GM23338 (cell line): Measurements from ENCODE around the gene RPL7A. TPM values are rescaled to one million over a fixed set of nuclear protein-coding genes. Genes with fewer than 3 reads are reported as not detected.

Experiments used
- ATAC-seq: fragments of 200-7000 bp; cut with Tn5 transposase; 3 replicates; pipeline ENCODE4 v1.9.1; 2020
- DNase-seq: peaks from one replicate; pipeline ENCODE4 v3.0.0-alpha.2; 2015; ENCODE audit warnings: low spot score
- H2AFZ ChIP-seq: fragments of 200-600 bp; sonication (generic); 2 replicates; pipeline ENCODE4 v1.8.0; 2016; ENCODE audit warnings: antibody characterized with exemption, mild to moderate bottlenecking, moderate library complexity
- H3F3A ChIP-seq: fragments of 200-600 bp; sonication (generic); replicated peaks from 2 replicates; pipeline ENCODE4 v1.8.0; 2017; ENCODE audit warnings: antibody characterized with exemption, mixed run types, low read depth
- H3K27ac ChIP-seq: fragments of 200-600 bp; sonication (generic); 2 replicates; pipeline ENCODE4 v1.6.1; 2016; ENCODE audit warnings: low read depth
- H3K27me3 ChIP-seq: fragments of 200-600 bp; sonication (generic); 2 replicates; pipeline ENCODE4 v1.8.0; 2016; ENCODE audit warnings: mild to moderate bottlenecking, mixed run types, moderate library complexity; ENCODE audit not compliant: insufficient read depth
- H3K36me3 ChIP-seq: fragments of 200-600 bp; sonication (generic); 2 replicates; pipeline ENCODE4 v1.8.0; 2016; ENCODE audit warnings: mild to moderate bottlenecking; ENCODE audit not compliant: insufficient read depth
- H3K4me1 ChIP-seq: fragments of 200-600 bp; sonication (generic); 2 replicates; pipeline ENCODE4 v1.8.0; 2016; ENCODE audit warnings: mild to moderate bottlenecking, moderate library complexity; ENCODE audit not compliant: insufficient read depth
- H3K4me2 ChIP-seq: fragments of 200-600 bp; sonication (generic); 2 replicates; pipeline ENCODE4 v1.7.1; 2017; ENCODE audit warnings: mixed run types
- H3K4me3 ChIP-seq: fragments of 200-600 bp; sonication (generic); 2 replicates; pipeline ENCODE4 v1.6.1; 2016; ENCODE audit warnings: mixed run types
- H3K79me2 ChIP-seq: fragments of 200-600 bp; sonication (generic); replicated peaks from 2 replicates; pipeline ENCODE4 v1.8.0; 2017; ENCODE audit warnings: mild to moderate bottlenecking; ENCODE audit not compliant: insufficient read depth
- H3K9me2 ChIP-seq: fragments of 200-600 bp; sonication (generic); 2 replicates; pipeline ENCODE4 v1.8.0; 2017; ENCODE audit not compliant: insufficient read depth
- H4K20me1 ChIP-seq: fragments of 200-600 bp; sonication (generic); replicated peaks from 2 replicates; pipeline ENCODE4 v1.8.0; 2017; ENCODE audit warnings: mild to moderate bottlenecking; ENCODE audit not compliant: insufficient read depth
- H3K27ac Mint-ChIP-seq: 2 replicates; pipeline ENCODE4 v1.8.0; 2020; ENCODE audit warnings: inconsistent platforms, mild to moderate bottlenecking, moderate library complexity, mixed read lengths
- H3K27me3 Mint-ChIP-seq: 3 replicates; pipeline ENCODE4 v1.8.0; 2022; ENCODE audit warnings: low read depth, mild to moderate bottlenecking, moderate library complexity, mixed read lengths, inconsistent platforms; ENCODE audit not compliant: insufficient read depth, poor library complexity
- H3K36me3 Mint-ChIP-seq: 3 replicates; pipeline ENCODE4 v1.8.0; 2021; ENCODE audit warnings: low read depth, mild to moderate bottlenecking, inconsistent platforms, moderate library complexity, mixed read lengths
- H3K4me1 Mint-ChIP-seq: 3 replicates; pipeline ENCODE4 v1.8.0; 2020; ENCODE audit warnings: mild to moderate bottlenecking, inconsistent platforms, mixed read lengths
- H3K4me3 Mint-ChIP-seq: 3 replicates; pipeline ENCODE4 v1.8.0; 2021; ENCODE audit warnings: moderate library complexity, mild to moderate bottlenecking, inconsistent platforms, mixed read lengths
- H3K9me3 Mint-ChIP-seq: 3 replicates; pipeline ENCODE4 v1.8.0; 2020; ENCODE audit warnings: moderate library complexity, mild to moderate bottlenecking, inconsistent platforms, mixed read lengths
- CREB1 ChIP-seq: fragments of 250-450 bp; sonication (Bioruptor Pico); IDR thresholded peaks from 2 replicates; pipeline ENCODE4 v1.5.0; 2020; ENCODE audit warnings: low read depth, mild to moderate bottlenecking, moderate library complexity
- CTCF ChIP-seq, 2 experiments: fragments of 200-600 bp in 1 of 2; sonication (generic) in 1 of 2; conservative IDR thresholded peaks; 2 replicates each; pipeline versions ENCODE4 v1.5.1 to v1.6.1; 2016 to 2017; ENCODE audit warnings: antibody characterized with exemption in 2 of 2, low read depth in 2 of 2, mild to moderate bottlenecking in 2 of 2, moderate library complexity in 1 of 2
- ETS1 ChIP-seq: IDR thresholded peaks from 2 replicates; pipeline ENCODE4 v1.6.1; 2016; ENCODE audit warnings: antibody characterized with exemption
- EZH2 ChIP-seq: fragments of 200-600 bp; sonication (generic); IDR thresholded peaks from one replicate; pipeline ENCODE4 v1.8.0; 2017; ENCODE audit warnings: antibody characterized with exemption, mild to moderate bottlenecking, low read depth; ENCODE audit not compliant: unreplicated experiment
- EZH2phosphoT487 ChIP-seq: fragments of 200-600 bp; sonication (generic); IDR thresholded peaks from one replicate; pipeline ENCODE4 v1.8.1; 2018; ENCODE audit warnings: antibody characterized with exemption; ENCODE audit not compliant: unreplicated experiment
- JUNB ChIP-seq: IDR thresholded peaks from one replicate; pipeline ENCODE4 v1.6.1; 2016; ENCODE audit warnings: antibody characterized with exemption; ENCODE audit not compliant: unreplicated experiment
- NANOG ChIP-seq: IDR thresholded peaks from 2 replicates; pipeline ENCODE4 v1.6.1; 2016; ENCODE audit warnings: antibody characterized with exemption, borderline replicate concordance
- POLR2AphosphoS5 ChIP-seq: IDR thresholded peaks from 2 replicates; pipeline ENCODE4 v1.6.1; 2016; ENCODE audit warnings: antibody characterized with exemption, low read depth
- REST ChIP-seq: IDR thresholded peaks from one replicate; pipeline ENCODE4 v1.6.1; 2018; ENCODE audit warnings: antibody characterized with exemption; ENCODE audit not compliant: unreplicated experiment
- STAT1 ChIP-seq: IDR thresholded peaks from one replicate; pipeline ENCODE4 v1.6.1; 2016; ENCODE audit warnings: antibody characterized with exemption; ENCODE audit not compliant: unreplicated experiment
- ZNF114 ChIP-seq: fragments of 250-450 bp; sonication (Bioruptor Pico); IDR thresholded peaks from 2 replicates; pipeline ENCODE4 v1.5.0; 2020; ENCODE audit warnings: mild to moderate bottlenecking, moderate library complexity
- ZNF331 ChIP-seq: fragments of 250-450 bp; sonication (Bioruptor Pico); IDR thresholded peaks from 2 replicates; pipeline ENCODE4 v1.5.0; 2020; ENCODE audit warnings: low read depth, mild to moderate bottlenecking, moderate library complexity
- polyA plus RNA-seq: library from polyadenylated mRNA; unstranded; fragments of >200 nt; fragmentation: Nextera tagmentation; extraction: Ambion mirVana; gene quantifications from 2 replicates; pipeline ENCODE4 v1.2.1, GENCODE V29; 2016
- total RNA-seq: library from RNA; depleted of rRNA; stranded (reverse); fragments of >200 nt; shearing (Covaris generic); gene quantifications from 2 replicates; pipeline ENCODE4 v1.2.3, GENCODE V29; 2014
- TF ChIP-seq, protein P1 (sequence below): fragments of 250-450 bp; sonication (Bioruptor Pico); IDR thresholded peaks from 2 replicates; pipeline ENCODE4 v1.5.0; 2020; ENCODE audit warnings: mild to moderate bottlenecking, moderate library complexity

Gene RPL7A
- total and polyA plus RNA-seq, 2 experiments from 2014 or later, result 1,644 to 2,020 TPM

DNA sequence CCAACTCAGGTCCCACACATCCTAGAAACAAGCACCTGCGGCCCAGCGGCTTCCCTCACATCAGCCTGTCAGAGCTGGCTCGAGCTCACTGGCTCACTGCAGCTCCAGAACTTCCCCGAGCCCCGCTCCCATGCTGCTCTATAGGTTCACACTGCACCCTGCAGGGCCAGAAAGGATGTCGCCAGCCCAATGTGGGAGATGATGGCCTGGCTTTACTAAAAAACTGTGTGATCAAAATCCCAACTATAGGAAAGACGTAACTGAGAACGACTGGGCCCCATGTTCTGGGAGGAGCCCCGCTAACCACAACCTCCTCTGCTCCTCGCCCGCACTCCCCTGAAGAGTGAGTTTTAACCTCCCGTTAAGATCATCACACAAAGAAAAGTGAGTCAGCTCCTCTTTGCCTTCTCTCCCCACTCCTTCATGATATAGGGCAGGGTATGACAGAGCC, 23.3 kb downstream of the RPL7A start:
- H3K36me3 Mint-ChIP-seq, result peaks cover 47% of the 10 kb centered on the region
- Histone ChIP-seq H3K4me2 (no peak overlapping the region), H3K9me2 (no peaks in the 10 kb centered on the region), H3K36me3 (peaks cover 7% of the 10 kb centered on the region), H2AFZ (no peak overlapping the region), H3K79me2 (peaks cover 87% of the 10 kb centered on the region), H3K27me3 (no peaks in the 10 kb centered on the region), H4K20me1 (peaks cover 71% of the 10 kb centered on the region), H3K27ac (no peak overlapping the region), H3K4me3 (no peak overlapping the region), H3F3A (no peaks in the 10 kb centered on the region), H3K4me1 (peaks cover 6% of the 10 kb centered on the region; the same call in 1 of the 2 replicates)
- no peak for TF ChIP-seq ETS1
- no peak for TF ChIP-seq CREB1
- no peak for TF ChIP-seq REST
- no peak for TF ChIP-seq STAT1
- TF ChIP-seq EZH2phosphoT487, result no peak
- TF ChIP-seq ZNF114 (CRISPR knock-in tag), result no peak
- TF ChIP-seq NANOG, result no peak
- no peak for TF ChIP-seq CTCF (conservative IDR thresholded peaks at IDR 0.05; ENCODE audit: low read depth in 2 of 2)
- TF ChIP-seq JUNB, result no peak
- TF ChIP-seq POLR2AphosphoS5, result no peak
- TF ChIP-seq EZH2, result no peak
- TF ChIP-seq, protein P1, sequence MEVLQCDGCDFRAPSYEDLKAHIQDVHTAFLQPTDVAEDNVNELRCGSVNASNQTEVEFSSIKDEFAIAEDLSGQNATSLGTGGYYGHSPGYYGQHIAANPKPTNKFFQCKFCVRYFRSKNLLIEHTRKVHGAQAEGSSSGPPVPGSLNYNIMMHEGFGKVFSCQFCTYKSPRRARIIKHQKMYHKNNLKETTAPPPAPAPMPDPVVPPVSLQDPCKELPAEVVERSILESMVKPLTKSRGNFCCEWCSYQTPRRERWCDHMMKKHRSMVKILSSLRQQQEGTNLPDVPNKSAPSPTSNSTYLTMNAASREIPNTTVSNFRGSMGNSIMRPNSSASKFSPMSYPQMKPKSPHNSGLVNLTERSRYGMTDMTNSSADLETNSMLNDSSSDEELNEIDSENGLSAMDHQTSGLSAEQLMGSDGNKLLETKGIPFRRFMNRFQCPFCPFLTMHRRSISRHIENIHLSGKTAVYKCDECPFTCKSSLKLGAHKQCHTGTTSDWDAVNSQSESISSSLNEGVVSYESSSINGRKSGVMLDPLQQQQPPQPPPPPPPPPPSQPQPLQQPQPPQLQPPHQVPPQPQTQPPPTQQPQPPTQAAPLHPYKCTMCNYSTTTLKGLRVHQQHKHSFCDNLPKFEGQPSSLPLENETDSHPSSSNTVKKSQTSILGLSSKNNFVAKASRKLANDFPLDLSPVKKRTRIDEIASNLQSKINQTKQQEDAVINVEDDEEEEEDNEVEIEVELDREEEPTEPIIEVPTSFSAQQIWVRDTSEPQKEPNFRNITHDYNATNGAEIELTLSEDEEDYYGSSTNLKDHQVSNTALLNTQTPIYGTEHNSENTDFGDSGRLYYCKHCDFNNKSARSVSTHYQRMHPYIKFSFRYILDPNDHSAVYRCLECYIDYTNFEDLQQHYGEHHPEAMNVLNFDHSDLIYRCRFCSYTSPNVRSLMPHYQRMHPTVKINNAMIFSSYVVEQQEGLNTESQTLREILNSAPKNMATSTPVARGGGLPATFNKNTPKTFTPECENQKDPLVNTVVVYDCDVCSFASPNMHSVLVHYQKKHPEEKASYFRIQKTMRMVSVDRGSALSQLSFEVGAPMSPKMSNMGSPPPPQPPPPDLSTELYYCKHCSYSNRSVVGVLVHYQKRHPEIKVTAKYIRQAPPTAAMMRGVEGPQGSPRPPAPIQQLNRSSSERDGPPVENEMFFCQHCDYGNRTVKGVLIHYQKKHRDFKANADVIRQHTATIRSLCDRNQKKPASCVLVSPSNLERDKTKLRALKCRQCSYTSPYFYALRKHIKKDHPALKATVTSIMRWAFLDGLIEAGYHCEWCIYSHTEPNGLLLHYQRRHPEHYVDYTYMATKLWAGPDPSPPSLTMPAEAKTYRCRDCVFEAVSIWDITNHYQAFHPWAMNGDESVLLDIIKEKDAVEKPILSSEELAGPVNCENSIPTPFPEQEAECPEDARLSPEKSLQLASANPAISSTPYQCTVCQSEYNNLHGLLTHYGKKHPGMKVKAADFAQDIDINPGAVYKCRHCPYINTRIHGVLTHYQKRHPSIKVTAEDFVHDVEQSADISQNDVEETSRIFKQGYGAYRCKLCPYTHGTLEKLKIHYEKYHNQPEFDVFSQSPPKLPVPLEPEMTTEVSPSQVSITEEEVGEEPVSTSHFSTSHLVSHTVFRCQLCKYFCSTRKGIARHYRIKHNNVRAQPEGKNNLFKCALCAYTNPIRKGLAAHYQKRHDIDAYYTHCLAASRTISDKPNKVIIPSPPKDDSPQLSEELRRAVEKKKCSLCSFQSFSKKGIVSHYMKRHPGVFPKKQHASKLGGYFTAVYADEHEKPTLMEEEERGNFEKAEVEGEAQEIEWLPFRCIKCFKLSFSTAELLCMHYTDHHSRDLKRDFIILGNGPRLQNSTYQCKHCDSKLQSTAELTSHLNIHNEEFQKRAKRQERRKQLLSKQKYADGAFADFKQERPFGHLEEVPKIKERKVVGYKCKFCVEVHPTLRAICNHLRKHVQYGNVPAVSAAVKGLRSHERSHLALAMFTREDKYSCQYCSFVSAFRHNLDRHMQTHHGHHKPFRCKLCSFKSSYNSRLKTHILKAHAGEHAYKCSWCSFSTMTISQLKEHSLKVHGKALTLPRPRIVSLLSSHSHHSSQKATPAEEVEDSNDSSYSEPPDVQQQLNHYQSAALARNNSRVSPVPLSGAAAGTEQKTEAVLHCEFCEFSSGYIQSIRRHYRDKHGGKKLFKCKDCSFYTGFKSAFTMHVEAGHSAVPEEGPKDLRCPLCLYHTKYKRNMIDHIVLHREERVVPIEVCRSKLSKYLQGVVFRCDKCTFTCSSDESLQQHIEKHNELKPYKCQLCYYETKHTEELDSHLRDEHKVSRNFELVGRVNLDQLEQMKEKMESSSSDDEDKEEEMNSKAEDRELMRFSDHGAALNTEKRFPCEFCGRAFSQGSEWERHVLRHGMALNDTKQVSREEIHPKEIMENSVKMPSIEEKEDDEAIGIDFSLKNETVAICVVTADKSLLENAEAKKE, result no peak
- no peak for TF ChIP-seq ZNF331
- H3K4me1 Mint-ChIP-seq, result peaks cover 18% of the 10 kb centered on the region
- peaks cover 11% of the 10 kb centered on the region for H3K27me3 Mint-ChIP-seq
- no peaks in the 10 kb centered on the region for H3K9me3 Mint-ChIP-seq
- ATAC-seq, result no peak
- no peak for DNase-seq
- no peak overlapping the region; the same call in 2 of the 3 replicates for H3K4me3 Mint-ChIP-seq
- no peak overlapping the region; the same call in 1 of the 2 replicates for H3K27ac Mint-ChIP-seq
